ENCODE results near the gene FNBP1. TPM values are rescaled to one million over a fixed set of nuclear protein-coding genes. Genes with fewer than 3 reads are reported as not detected.
A peak's percentile ranks its signal among the peaks of the same experiment; 100 is the strongest.

Gene FNBP1
- total RNA-seq, 1 experiment from 2014 or later: 30.8 TPM

DNA sequence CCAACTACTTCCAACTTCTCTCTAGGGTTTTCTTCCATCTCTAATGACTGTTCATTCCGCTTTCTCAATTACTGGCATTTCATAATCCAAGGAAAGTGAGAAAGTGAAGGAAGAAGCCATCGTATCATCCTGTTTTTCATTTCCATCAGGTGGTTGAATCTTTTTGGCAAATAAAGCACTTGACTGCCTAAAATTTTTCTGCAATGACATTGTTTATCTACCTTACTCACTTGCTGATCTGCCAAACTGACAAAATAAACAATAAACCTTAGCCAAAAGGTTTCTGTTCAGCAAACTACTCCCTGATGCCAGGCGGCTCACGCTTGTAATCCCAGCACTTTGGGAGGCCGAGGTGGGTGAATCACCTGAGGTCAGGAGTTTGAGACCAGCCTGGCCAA, 18.4 kb downstream of the FNBP1 start:
- no peak overlapping the region for H2AFZ ChIP-seq (ENCODE audit: low read length)
- H3K4me1 ChIP-seq (ENCODE audit: insufficient read depth, low read length): peaks cover 83% of the 10 kb centered on the region
- ChIA-PET CTCF (no interaction called here), POLR2A (ENCODE audit: unreplicated experiment) (no interaction called here)
- H3K79me2 ChIP-seq (ENCODE audit: low read length): peaks cover 86% of the 10 kb centered on the region
- H3K9ac ChIP-seq (ENCODE audit: low read length): peak overlapping the region; percentile 28
- H3K27me3 ChIP-seq (ENCODE audit: low read length): no peaks in the 10 kb centered on the region
- peak overlapping the region; percentile 51; the same call in 1 of the 2 replicates for H3K4me3 ChIP-seq (ENCODE audit: low read length)
- peak overlapping the region; percentile 89 for H3K27ac ChIP-seq (ENCODE audit: low read length)
- TF ChIP-seq EZH2phosphoT487 (IDR thresholded peaks at IDR 0.05; ENCODE audit: borderline replicate concordance, low read length) (no peak), EZH2 (IDR thresholded peaks at IDR 0.05; ENCODE audit: low read length, unreplicated experiment) (no peak)
- TF ChIP-seq, protein P1, sequence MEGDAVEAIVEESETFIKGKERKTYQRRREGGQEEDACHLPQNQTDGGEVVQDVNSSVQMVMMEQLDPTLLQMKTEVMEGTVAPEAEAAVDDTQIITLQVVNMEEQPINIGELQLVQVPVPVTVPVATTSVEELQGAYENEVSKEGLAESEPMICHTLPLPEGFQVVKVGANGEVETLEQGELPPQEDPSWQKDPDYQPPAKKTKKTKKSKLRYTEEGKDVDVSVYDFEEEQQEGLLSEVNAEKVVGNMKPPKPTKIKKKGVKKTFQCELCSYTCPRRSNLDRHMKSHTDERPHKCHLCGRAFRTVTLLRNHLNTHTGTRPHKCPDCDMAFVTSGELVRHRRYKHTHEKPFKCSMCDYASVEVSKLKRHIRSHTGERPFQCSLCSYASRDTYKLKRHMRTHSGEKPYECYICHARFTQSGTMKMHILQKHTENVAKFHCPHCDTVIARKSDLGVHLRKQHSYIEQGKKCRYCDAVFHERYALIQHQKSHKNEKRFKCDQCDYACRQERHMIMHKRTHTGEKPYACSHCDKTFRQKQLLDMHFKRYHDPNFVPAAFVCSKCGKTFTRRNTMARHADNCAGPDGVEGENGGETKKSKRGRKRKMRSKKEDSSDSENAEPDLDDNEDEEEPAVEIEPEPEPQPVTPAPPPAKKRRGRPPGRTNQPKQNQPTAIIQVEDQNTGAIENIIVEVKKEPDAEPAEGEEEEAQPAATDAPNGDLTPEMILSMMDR (conservative IDR thresholded peaks at IDR 0.05; ENCODE audit: low read depth, low read length): no peak
- no peaks in the 10 kb centered on the region for H3K36me3 ChIP-seq (ENCODE audit: low read depth, low read length)
- intact Hi-C loops (cut with micrococcal nuclease): loop anchor here (1.0 kb wide), 1 partner anchor 56 kb away; no protein-coding TSS in a partner anchor
- no peaks in the 10 kb centered on the region for H4K20me1 ChIP-seq (ENCODE audit: low read length)
- H3K9me3 ChIP-seq (ENCODE audit: low read length): no peaks in the 10 kb centered on the region
- DNase-seq: peak; percentile 94
- peak; percentile 63 for ATAC-seq
- H3K4me2 ChIP-seq (ENCODE audit: low read length): peak overlapping the region; percentile 80
- BruUV-seq (replicated peaks): no TSS peak
- no peaks in the 10 kb centered on the region; the same call in 1 of the 2 replicates for H3K9me2 ChIP-seq (replicated peaks; ENCODE audit: low read length)
- H3F3A ChIP-seq (ENCODE audit: low read length, unreplicated experiment): peaks cover 8% of the 10 kb centered on the region

DNA sequence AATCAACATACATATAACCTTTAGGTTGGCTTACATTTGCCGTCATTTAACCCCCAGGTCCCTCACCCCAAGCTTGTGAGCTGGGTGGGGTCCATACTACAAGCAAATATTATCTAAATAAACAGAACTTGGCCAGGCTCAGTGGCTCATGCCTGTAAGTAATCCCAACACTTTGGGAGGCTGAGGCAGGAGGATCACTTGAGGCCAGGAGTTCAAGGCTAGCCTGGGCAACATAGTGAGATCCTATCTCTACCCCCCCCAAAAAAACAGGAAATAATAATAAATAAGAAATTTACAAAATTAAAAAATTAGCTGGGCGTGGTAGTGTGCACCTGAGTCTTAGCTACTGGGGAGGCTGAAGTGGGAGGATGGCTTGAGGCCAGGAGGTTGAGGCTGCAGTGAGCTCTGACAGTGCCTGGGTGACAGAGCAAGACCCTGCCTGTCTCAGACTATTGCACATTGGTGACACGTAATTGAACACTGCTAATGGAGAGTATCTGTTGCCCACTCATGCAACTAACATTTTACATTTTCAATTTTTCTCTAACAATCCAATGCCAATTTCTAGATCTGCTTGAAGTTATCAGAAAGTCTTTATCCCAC, 18.9 kb downstream of the FNBP1 start:
- H3K79me2 ChIP-seq (ENCODE audit: low read length): peaks cover 85% of the 10 kb centered on the region
- CTCF ChIA-PET: no interaction called here
- intact Hi-C loops (cut with micrococcal nuclease): loop anchor here (1.0 to 2.0 kb wide), 2 partner anchors 13 to 56 kb away; no protein-coding TSS in a partner anchor

More for the DNA sequence above, 18.9 kb downstream of the FNBP1 start:
- H3K36me3 ChIP-seq (ENCODE audit: low read depth, low read length): no peaks in the 10 kb centered on the region
- no TSS peak for BruUV-seq (replicated peaks)
- H3K27me3 ChIP-seq (ENCODE audit: low read length): no peaks in the 10 kb centered on the region
- peak overlapping the region; percentile 80 for H3K4me2 ChIP-seq (ENCODE audit: low read length)
- H3K9ac ChIP-seq (ENCODE audit: low read length): peak overlapping the region; percentile 28
- peak overlapping the region; percentile 89 for H3K27ac ChIP-seq (ENCODE audit: low read length)
- no peaks in the 10 kb centered on the region; the same call in 1 of the 2 replicates for H3K9me2 ChIP-seq (replicated peaks; ENCODE audit: low read length)
- peak overlapping the region; percentile 51; the same call in 1 of the 2 replicates for H3K4me3 ChIP-seq (ENCODE audit: low read length)
- peaks cover 8% of the 10 kb centered on the region for H3F3A ChIP-seq (ENCODE audit: low read length, unreplicated experiment)
- TF ChIP-seq, protein P1 (conservative IDR thresholded peaks at IDR 0.05; ENCODE audit: low read depth, low read length): no peak
- TF ChIP-seq EZH2 (IDR thresholded peaks at IDR 0.05; ENCODE audit: low read length, unreplicated experiment): no peak
- TF ChIP-seq EZH2phosphoT487 (IDR thresholded peaks at IDR 0.05; ENCODE audit: borderline replicate concordance, low read length): no peak
- no peaks in the 10 kb centered on the region for H3K9me3 ChIP-seq (ENCODE audit: low read length)
- ATAC-seq: no peak; the same call in 1 of the 2 replicates
- peak; percentile 4 for DNase-seq
- POLR2A ChIA-PET (ENCODE audit: unreplicated experiment): interaction anchor here (0.6 kb wide), 2 partner anchors 15 to 27 kb away, joined by 3 to 4 read pairs; no protein-coding TSS in a partner anchor
- no peak overlapping the region for H2AFZ ChIP-seq (ENCODE audit: low read length)
- H4K20me1 ChIP-seq (ENCODE audit: low read length): no peaks in the 10 kb centered on the region
- H3K4me1 ChIP-seq (ENCODE audit: insufficient read depth, low read length): peaks cover 79% of the 10 kb centered on the region
